GM19043 (cell line): ENCODE measurements around the gene ABCF3.
"Not testable (repeated sequence)": the region's sequence is repeated elsewhere in the genome, so short reads cannot be mapped to it uniquely, and the experiment has no call there.

Experiments used
- ATAC-seq: cut with Tn5 transposase; IDR thresholded peaks from one replicate; pipeline ENCODE4 v1.9.1; 2021; ENCODE audit warnings: low read depth; ENCODE audit not compliant: unreplicated experiment

ABCF3 gene, protein sequence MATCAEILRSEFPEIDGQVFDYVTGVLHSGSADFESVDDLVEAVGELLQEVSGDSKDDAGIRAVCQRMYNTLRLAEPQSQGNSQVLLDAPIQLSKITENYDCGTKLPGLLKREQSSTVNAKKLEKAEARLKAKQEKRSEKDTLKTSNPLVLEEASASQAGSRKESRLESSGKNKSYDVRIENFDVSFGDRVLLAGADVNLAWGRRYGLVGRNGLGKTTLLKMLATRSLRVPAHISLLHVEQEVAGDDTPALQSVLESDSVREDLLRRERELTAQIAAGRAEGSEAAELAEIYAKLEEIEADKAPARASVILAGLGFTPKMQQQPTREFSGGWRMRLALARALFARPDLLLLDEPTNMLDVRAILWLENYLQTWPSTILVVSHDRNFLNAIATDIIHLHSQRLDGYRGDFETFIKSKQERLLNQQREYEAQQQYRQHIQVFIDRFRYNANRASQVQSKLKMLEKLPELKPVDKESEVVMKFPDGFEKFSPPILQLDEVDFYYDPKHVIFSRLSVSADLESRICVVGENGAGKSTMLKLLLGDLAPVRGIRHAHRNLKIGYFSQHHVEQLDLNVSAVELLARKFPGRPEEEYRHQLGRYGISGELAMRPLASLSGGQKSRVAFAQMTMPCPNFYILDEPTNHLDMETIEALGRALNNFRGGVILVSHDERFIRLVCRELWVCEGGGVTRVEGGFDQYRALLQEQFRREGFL

DNA sequence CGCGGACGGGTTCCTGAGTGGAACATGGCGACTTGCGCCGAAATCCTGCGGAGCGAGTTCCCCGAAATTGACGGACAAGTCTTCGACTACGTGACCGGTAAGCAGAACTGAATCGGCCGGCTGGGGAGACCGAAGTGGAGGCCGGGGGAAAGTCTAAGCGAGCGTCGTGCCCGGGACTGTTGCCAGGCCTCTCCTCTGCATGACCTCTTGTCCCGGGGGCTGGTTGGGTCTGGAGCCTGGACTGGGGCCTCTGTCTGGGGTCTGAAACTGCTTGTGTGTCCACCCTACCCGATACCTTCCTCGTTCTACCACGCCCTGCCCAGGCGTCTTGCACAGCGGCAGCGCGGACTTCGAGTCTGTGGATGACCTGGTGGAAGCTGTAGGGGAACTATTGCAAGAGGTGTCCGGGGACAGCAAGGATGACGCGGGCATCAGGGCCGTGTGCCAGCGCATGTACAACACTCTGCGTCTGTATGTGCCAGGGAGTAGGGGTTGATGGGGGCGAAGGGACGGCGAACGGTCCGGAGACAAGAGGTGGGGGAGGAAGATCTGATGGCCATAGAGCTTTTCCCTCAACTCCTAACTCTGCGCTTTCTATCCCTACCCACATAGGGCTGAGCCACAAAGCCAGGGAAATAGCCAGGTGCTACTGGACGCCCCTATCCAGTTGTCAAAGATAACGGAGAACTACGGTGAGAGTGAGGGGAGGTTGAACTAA lies at the start of gene ABCF3:
TSS of gene ABCF3 (plus strand) at position 16 of the 718 bp plus-strand sequence. CDS start at position 25, 9 bp downstream.
- peak; percentile 20 for ATAC-seq

DNA sequence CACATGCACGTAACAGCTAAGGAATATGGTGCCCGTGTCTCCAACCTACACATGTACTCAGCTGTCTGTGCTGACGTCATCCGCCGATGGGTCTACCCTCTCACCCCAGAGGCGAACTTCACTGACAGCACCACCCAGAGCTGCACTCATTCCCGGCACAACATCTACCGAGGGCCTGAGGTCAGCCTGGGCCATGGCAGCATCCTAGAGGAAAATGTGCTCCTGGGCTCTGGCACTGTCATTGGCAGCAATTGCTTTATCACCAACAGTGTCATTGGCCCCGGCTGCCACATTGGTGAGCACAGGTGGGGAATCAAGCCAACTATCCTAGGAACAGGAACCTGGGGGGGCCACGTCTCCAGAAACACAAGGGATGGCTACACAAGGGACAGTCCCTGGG lies 45.6 kb upstream of the ABCF3 start:
- no peak for ATAC-seq

GRCh38 chr3:184142199-184142598 lies 43.8 kb upstream of the ABCF3 start:
- no peak for ATAC-seq

DNA sequence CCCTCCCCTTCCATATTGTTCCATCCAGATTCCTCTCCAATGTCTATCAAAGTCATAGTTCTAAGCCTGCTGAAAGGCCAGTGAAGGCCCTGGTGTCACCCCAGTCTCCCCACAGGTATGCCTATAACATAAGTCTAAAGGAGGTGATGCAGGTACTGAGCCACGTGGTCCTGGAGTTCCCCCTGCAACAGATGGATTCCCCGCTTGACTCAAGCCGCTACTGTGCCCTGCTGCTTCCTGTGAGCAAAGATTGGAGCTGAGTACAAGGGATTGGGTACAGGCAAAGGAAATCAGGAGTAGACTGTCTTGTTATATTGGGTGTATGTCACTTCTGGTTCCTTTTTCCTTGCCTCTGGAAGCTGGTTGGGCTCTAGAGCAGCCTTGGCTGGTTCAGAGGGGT lies 42.7 kb upstream of the ABCF3 start:
- ATAC-seq = no peak

- ATAC-seq = no peak
Observed at GRCh38 chr3:184144505-184144904, 41.5 kb upstream of the ABCF3 start.

DNA sequence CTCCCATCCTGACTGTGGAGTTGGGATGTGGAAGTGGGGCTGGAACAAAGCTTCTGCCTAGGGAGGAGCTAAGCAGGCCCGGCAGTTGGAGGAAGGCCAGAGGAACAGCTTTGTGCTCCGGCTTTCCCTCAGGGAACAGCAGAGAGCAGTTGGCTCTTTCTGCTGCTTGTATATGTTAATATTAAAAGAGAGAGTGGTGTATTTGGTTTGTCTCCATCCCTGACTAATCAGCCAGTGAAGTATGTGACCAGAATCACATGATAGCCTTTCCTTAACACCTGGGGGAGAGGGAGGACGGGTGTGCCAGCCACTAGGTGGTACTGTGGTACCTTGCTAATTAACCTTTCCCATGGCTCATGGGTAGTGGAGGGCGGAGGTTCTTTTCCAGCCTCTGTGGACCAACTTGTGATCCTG lies 40.9 kb upstream of the ABCF3 start:
- no peak for ATAC-seq

DNA sequence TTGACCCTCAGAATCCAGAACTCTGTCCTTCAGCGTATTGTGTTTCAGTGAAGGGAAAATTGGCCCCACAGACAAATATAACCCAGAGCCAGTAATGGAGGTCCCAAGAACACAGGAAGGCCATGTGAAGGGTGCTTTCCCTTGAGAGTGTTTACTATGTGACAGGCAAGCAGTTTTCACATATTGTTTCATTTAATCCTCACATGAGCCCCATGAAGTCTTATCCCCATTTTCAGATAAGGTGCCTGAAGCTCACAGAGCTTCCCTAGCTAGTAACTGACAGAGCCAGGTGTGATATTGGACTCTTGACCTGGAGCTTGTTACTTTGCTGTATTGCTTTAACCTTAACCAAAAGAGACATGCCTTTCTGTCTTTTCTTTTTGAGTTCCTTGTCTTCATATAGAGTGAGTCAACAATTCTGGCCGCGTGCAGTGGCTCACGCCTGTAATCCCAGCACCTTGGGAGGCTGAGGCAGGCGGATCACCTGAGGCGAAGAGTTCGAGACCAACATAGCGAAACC lies 40.2 kb upstream of the ABCF3 start:
- no peak for ATAC-seq

GRCh38 chr3:184148076-184148475 lies 37.9 kb upstream of the ABCF3 start:
- no peak for ATAC-seq

- ATAC-seq = no peak
Observed at GRCh38 chr3:184149123-184149522, 36.9 kb upstream of the ABCF3 start.

GRCh38 chr3:184149770-184150169 lies 36.2 kb upstream of the ABCF3 start:
- ATAC-seq = not testable (repeated sequence)

GRCh38 chr3:184154885-184155643 lies 30.9 kb upstream of the ABCF3 start, which contains the start of gene DVL3:
TSS of gene DVL3 (plus strand) at chr3:184155377. CDS start at chr3:184155636, 259 bp downstream.
- peak; percentile 76 for ATAC-seq

DNA sequence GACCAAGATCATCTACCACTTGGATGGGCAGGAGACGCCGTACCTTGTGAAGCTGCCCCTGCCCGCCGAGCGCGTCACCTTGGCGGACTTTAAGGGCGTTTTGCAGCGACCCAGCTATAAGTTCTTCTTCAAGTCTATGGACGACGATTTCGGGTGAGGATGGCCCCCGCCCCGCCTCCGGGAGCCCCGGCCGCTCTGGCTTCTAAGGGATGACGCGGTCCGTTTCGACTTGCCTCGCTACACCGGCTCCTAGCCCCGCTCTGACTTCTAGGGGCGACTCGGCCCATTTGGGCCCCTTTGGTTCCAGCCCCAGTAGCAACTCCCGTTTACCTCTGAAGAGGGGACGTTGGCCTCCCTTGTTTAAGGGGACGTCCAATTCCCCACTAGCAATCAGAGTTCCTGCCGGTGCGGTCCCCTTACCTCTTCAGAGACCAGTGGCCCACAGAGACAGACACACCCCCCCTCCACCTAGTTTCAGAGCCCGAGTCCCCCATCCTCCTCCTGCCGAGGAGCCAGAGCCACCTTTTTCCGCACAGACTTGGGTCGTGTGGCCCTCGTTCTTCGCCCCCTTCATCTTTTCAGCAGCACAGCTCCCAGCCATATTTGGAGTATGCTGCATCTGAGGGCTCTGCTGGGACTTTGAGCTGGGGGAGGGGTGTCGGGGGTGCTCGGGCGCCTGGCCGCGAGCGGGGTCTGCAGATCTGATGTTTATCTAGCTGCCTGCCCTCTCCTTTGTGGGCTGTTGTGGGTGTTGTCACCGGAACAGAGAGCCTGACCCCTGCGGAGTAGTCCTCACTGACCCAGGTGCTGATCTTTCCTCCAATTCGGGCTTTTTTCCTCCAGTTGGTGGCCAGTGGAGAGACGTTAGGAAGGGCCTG lies 30.1 kb upstream of the ABCF3 start:
- peak; percentile 22 for ATAC-seq

DNA sequence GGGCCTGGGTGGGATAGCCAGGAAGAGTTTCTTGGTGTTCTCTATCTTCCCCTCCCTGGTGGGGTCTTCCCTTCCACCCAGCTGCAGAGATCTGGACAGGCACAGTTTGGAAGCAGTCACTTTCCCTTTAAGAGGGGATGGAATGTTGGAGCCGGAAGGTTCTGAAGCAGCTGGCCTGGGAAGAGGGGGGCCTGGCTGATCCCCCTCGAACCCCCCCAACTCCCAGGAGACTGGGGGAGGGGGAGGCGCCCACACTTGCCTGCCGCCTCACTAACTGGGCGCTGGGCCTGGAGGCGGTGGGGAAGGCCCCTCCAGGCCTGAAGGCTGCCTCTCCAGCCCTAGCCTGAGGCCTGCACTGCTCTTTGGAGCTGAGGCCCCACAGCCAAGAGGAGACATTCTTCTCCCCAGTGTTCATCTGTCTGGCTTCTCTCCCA lies 29.5 kb upstream of the ABCF3 start:
- ATAC-seq = no peak

GRCh38 chr3:184157206-184157605 lies 28.8 kb upstream of the ABCF3 start:
- no peak for ATAC-seq

- ATAC-seq = no peak
Observed at GRCh38 chr3:184158404-184158803, 27.6 kb upstream of the ABCF3 start.

GRCh38 chr3:184160456-184160855 lies 25.5 kb upstream of the ABCF3 start:
- no peak for ATAC-seq

GRCh38 chr3:184162571-184163070 lies 23.4 kb upstream of the ABCF3 start:
- ATAC-seq = not testable (repeated sequence)

GRCh38 chr3:184164648-184165330 lies 21.2 kb upstream of the ABCF3 start:
- no peak for ATAC-seq
